ENCODE results near the gene SLC2A10. TPM values are rescaled to one million over a fixed set of nuclear protein-coding genes. Genes with fewer than 3 reads are reported as not detected.
A peak's percentile ranks its signal among the peaks of the same experiment; 100 is the strongest.

SLC2A10 gene
- polyA plus RNA-seq, 1 donor: 13.0 TPM

- no peak overlapping the region for H3K27ac ChIP-seq (ENCODE audit: low read length)
- no peaks in the 10 kb centered on the region for H3K4me1 ChIP-seq (ENCODE audit: control insufficient read depth, insufficient read depth, low read length)
- H3K4me3 ChIP-seq (ENCODE audit: low read length): no peak overlapping the region
- H3K9me3 ChIP-seq (ENCODE audit: control insufficient read depth, low read depth, low read length): no peaks in the 10 kb centered on the region
- no CpG with 5 or more reads among the region's 27 CpGs for WGBS (ENCODE audit: insufficient coverage, low lambda C conversion rate)
- no peaks in the 10 kb centered on the region for H3K27me3 ChIP-seq (ENCODE audit: control insufficient read depth, insufficient read depth, low read length)
- no peak for DNase-seq
- peaks cover 26% of the 10 kb centered on the region for H3K36me3 ChIP-seq (ENCODE audit: control insufficient read depth, insufficient read depth, low read length)
Observed at GRCh38 chr20:46725186-46726165, 16.0 kb downstream of the SLC2A10 start.

- no peaks in the 10 kb centered on the region for H3K4me1 ChIP-seq (ENCODE audit: control insufficient read depth, insufficient read depth, low read length)
- no peaks in the 10 kb centered on the region for H3K9me3 ChIP-seq (ENCODE audit: control insufficient read depth, low read depth, low read length)
- H3K4me3 ChIP-seq (ENCODE audit: low read length): no peak overlapping the region
- no peak for DNase-seq
- WGBS (ENCODE audit: insufficient coverage, low lambda C conversion rate): no CpG with 5 or more reads among the region's 4 CpGs
- no peaks in the 10 kb centered on the region for H3K27me3 ChIP-seq (ENCODE audit: control insufficient read depth, insufficient read depth, low read length)
- peaks cover 35% of the 10 kb centered on the region for H3K36me3 ChIP-seq (ENCODE audit: control insufficient read depth, insufficient read depth, low read length)
- H3K27ac ChIP-seq (ENCODE audit: low read length): no peak overlapping the region
Observed at GRCh38 chr20:46731770-46732169, 22.3 kb downstream of the SLC2A10 start.

GRCh38 chr20:46735436-46735835 lies 26.0 kb downstream of the SLC2A10 start:
- H3K36me3 ChIP-seq (ENCODE audit: control insufficient read depth, insufficient read depth, low read length): peaks cover 20% of the 10 kb centered on the region
- H3K27me3 ChIP-seq (ENCODE audit: control insufficient read depth, insufficient read depth, low read length): no peaks in the 10 kb centered on the region
- no peak for DNase-seq
- no CpG with 5 or more reads among the region's 2 CpGs for WGBS (ENCODE audit: insufficient coverage, low lambda C conversion rate)
- H3K4me3 ChIP-seq (ENCODE audit: low read length): no peak overlapping the region
- H3K4me1 ChIP-seq (ENCODE audit: control insufficient read depth, insufficient read depth, low read length): no peaks in the 10 kb centered on the region
- no peaks in the 10 kb centered on the region for H3K9me3 ChIP-seq (ENCODE audit: control insufficient read depth, low read depth, low read length)
- no peak overlapping the region for H3K27ac ChIP-seq (ENCODE audit: low read length)

GRCh38 chr20:46739431-46740213 lies 30.2 kb downstream of the SLC2A10 start:
- peaks cover 4% of the 10 kb centered on the region for H3K36me3 ChIP-seq (ENCODE audit: control insufficient read depth, insufficient read depth, low read length)
- H3K4me1 ChIP-seq (ENCODE audit: control insufficient read depth, insufficient read depth, low read length): no peaks in the 10 kb centered on the region
- no peaks in the 10 kb centered on the region for H3K9me3 ChIP-seq (ENCODE audit: control insufficient read depth, low read depth, low read length)
- no peak overlapping the region for H3K27ac ChIP-seq (ENCODE audit: low read length)
- H3K27me3 ChIP-seq (ENCODE audit: control insufficient read depth, insufficient read depth, low read length): peaks cover 16% of the 10 kb centered on the region
- WGBS (ENCODE audit: insufficient coverage, low lambda C conversion rate): 90% methylated on average over 1 of the region's 4 CpGs
- peak; percentile 22 to 25 for DNase-seq
- H3K4me3 ChIP-seq (ENCODE audit: low read length): no peak overlapping the region

GRCh38 chr20:46740214-46740609 lies 30.8 kb downstream of the SLC2A10 start:
- 80% methylated on average over 1 of the region's 3 CpGs for WGBS (ENCODE audit: insufficient coverage, low lambda C conversion rate)
- no peak overlapping the region for H3K27ac ChIP-seq (ENCODE audit: low read length)
- H3K27me3 ChIP-seq (ENCODE audit: control insufficient read depth, insufficient read depth, low read length): peaks cover 16% of the 10 kb centered on the region
- H3K36me3 ChIP-seq (ENCODE audit: control insufficient read depth, insufficient read depth, low read length): no peaks in the 10 kb centered on the region
- H3K9me3 ChIP-seq (ENCODE audit: control insufficient read depth, low read depth, low read length): no peaks in the 10 kb centered on the region
- DNase-seq: no peak
- no peak overlapping the region for H3K4me3 ChIP-seq (ENCODE audit: low read length)
- no peaks in the 10 kb centered on the region for H3K4me1 ChIP-seq (ENCODE audit: control insufficient read depth, insufficient read depth, low read length)

- WGBS (ENCODE audit: insufficient coverage, low lambda C conversion rate): no CpG with 5 or more reads among the region's 8 CpGs
- Histone ChIP-seq H3K9me3 (ENCODE audit: control insufficient read depth, low read depth, low read length) (no peaks in the 10 kb centered on the region), H3K36me3 (ENCODE audit: control insufficient read depth, insufficient read depth, low read length) (no peaks in the 10 kb centered on the region), H3K4me3 (ENCODE audit: low read length) (no peak overlapping the region), H3K27ac (ENCODE audit: low read length) (no peak overlapping the region), H3K27me3 (ENCODE audit: control insufficient read depth, insufficient read depth, low read length) (peaks cover 19% of the 10 kb centered on the region), H3K4me1 (ENCODE audit: control insufficient read depth, insufficient read depth, low read length) (no peaks in the 10 kb centered on the region)
- DNase-seq: no peak
Observed at GRCh38 chr20:46741924-46742668, 32.6 kb downstream of the SLC2A10 start.

GRCh38 chr20:46742669-46743045 lies 33.2 kb downstream of the SLC2A10 start:
- Histone ChIP-seq H3K4me3 (ENCODE audit: low read length) (no peak overlapping the region), H3K9me3 (ENCODE audit: control insufficient read depth, low read depth, low read length) (no peaks in the 10 kb centered on the region), H3K4me1 (ENCODE audit: control insufficient read depth, insufficient read depth, low read length) (no peaks in the 10 kb centered on the region), H3K36me3 (ENCODE audit: control insufficient read depth, insufficient read depth, low read length) (no peaks in the 10 kb centered on the region), H3K27me3 (ENCODE audit: control insufficient read depth, insufficient read depth, low read length) (peaks cover 19% of the 10 kb centered on the region), H3K27ac (ENCODE audit: low read length) (no peak overlapping the region)
- no peak for DNase-seq
- no CpG with 5 or more reads among the region's 5 CpGs for WGBS (ENCODE audit: insufficient coverage, low lambda C conversion rate)

- peaks cover 19% of the 10 kb centered on the region for H3K27me3 ChIP-seq (ENCODE audit: control insufficient read depth, insufficient read depth, low read length)
- WGBS (ENCODE audit: insufficient coverage, low lambda C conversion rate): no CpG with 5 or more reads among the region's 5 CpGs
- H3K4me3 ChIP-seq (ENCODE audit: low read length): no peak overlapping the region
- no peaks in the 10 kb centered on the region for H3K4me1 ChIP-seq (ENCODE audit: control insufficient read depth, insufficient read depth, low read length)
- no peaks in the 10 kb centered on the region for H3K9me3 ChIP-seq (ENCODE audit: control insufficient read depth, low read depth, low read length)
- H3K27ac ChIP-seq (ENCODE audit: low read length): no peak overlapping the region
- DNase-seq: no peak
- H3K36me3 ChIP-seq (ENCODE audit: control insufficient read depth, insufficient read depth, low read length): no peaks in the 10 kb centered on the region
Observed at GRCh38 chr20:46743088-46743487, 33.6 kb downstream of the SLC2A10 start.

- H3K4me1 ChIP-seq (ENCODE audit: control insufficient read depth, insufficient read depth, low read length): no peaks in the 10 kb centered on the region
- WGBS (ENCODE audit: insufficient coverage, low lambda C conversion rate): no CpG with 5 or more reads among the region's 7 CpGs
- peak in 1 of 2 donors; percentile 7 for DNase-seq
- H3K9me3 ChIP-seq (ENCODE audit: control insufficient read depth, low read depth, low read length): no peaks in the 10 kb centered on the region
- no peak overlapping the region for H3K27ac ChIP-seq (ENCODE audit: low read length)
- H3K27me3 ChIP-seq (ENCODE audit: control insufficient read depth, insufficient read depth, low read length): peaks cover 19% of the 10 kb centered on the region
- no peaks in the 10 kb centered on the region for H3K36me3 ChIP-seq (ENCODE audit: control insufficient read depth, insufficient read depth, low read length)
- no peak overlapping the region for H3K4me3 ChIP-seq (ENCODE audit: low read length)
Observed at GRCh38 chr20:46746956-46747526, 37.6 kb downstream of the SLC2A10 start.

- DNase-seq: no peak
- Histone ChIP-seq H3K27ac (ENCODE audit: low read length) (no peak overlapping the region), H3K9me3 (ENCODE audit: control insufficient read depth, low read depth, low read length) (no peaks in the 10 kb centered on the region), H3K4me1 (ENCODE audit: control insufficient read depth, insufficient read depth, low read length) (no peaks in the 10 kb centered on the region), H3K36me3 (ENCODE audit: control insufficient read depth, insufficient read depth, low read length) (no peaks in the 10 kb centered on the region), H3K4me3 (ENCODE audit: low read length) (no peak overlapping the region), H3K27me3 (ENCODE audit: control insufficient read depth, insufficient read depth, low read length) (peaks cover 12% of the 10 kb centered on the region)
- WGBS (ENCODE audit: insufficient coverage, low lambda C conversion rate): 80% methylated on average over 1 of the region's 3 CpGs
Observed at GRCh38 chr20:46749147-46749546, 39.7 kb downstream of the SLC2A10 start.

Data from large intestine (tissue), 3 donors.